Epithelial cell of prostate (primary cell): ENCODE data around the gene MAPK8.
"Not testable (repeated sequence)": the region's sequence is repeated elsewhere in the genome, so short reads cannot be mapped to it uniquely, and the experiment has no call there.

Source experiments
- DNase-seq: peaks from one replicate; pipeline ENCODE4 v3.0.0-alpha.2; 2011; ENCODE audit warnings: low read depth, low spot score
- H3K27ac ChIP-seq: fragments of 450-650 bp; 2 replicates; pipeline ENCODE4 v1.5.1; 2017; ENCODE audit warnings: mild to moderate bottlenecking

MAPK8 gene

DNA sequence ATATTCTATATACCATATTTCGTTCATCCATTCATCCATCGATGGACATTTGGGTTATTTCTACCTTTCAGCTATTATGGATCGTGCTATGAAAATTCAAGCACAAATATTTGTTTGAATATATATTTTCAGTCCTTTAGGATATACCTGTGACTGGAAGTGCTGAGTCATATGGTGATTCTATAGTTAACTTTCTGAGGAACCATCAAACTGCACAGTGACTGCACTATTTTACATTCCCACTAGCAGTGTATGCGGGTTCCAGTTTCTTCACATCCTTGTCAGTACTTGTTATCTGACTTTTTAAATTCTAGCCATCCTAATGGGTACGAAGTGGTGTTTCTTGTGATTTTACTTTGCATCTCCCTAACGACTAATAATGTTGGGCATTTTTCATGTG lies 104.0 kb downstream of the MAPK8 start:
- no peak for DNase-seq
- H3K27ac ChIP-seq: no peak overlapping the region

DNA sequence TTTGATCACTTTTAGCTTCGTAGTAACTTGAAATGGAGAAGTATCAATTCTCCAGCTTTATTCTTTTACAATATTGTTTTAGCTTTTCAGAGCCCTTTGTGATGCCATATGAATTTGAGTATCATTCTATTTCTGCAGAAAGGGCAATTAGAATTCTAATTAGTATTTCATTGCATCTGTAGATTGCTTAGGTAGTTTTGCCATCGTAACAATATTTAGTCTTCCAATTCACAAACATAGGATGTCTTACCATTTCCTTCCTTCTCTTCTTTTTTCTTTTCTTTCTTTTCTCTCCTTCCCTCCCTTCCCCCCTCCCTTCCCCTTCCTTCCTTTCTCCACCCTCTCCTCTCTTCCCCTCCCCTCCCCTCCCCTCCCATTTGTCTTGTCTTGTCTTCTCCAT lies 105.0 kb downstream of the MAPK8 start:
- H3K27ac ChIP-seq: no peak overlapping the region
- no peak for DNase-seq

DNA sequence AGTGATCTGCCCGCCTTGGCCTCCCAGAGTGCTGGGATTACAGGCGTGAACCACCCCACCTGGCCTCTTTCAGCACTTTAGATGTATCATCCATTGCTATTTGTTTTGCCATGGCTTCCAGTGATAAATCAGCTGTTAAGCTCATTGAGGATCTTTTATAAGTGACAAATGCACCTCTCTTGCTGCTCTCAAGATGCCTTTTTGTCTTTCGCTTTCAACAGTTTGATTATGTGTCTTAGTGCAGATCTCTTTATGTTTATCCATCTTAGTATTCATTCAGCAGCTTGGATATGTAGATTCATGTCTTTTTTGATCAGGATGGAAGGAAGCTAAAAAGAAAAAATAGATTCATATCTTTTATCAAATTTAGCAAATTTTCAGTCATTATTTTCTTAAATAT lies 105.6 kb downstream of the MAPK8 start:
- no peak for DNase-seq
- no peak overlapping the region for H3K27ac ChIP-seq

DNA sequence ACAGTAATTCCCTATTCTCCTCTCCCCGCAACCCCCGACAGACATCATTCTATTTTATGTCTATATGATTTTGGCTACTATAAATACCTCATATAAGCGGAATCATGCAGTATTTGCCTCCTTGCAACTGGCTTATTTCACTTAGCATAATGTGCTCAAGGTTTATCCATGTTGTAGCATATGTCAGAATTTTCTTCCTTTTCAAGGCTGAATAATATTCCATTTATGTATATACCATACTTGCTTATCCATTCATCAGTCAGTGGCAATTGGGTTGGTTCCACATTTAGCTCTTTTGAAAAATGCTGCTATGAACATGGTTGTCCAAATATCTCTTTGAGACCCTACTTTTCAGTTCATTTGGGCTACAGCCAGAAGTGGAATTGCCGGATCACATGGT lies 106.5 kb downstream of the MAPK8 start:
- DNase-seq: no peak
- H3K27ac ChIP-seq: no peak overlapping the region

DNA sequence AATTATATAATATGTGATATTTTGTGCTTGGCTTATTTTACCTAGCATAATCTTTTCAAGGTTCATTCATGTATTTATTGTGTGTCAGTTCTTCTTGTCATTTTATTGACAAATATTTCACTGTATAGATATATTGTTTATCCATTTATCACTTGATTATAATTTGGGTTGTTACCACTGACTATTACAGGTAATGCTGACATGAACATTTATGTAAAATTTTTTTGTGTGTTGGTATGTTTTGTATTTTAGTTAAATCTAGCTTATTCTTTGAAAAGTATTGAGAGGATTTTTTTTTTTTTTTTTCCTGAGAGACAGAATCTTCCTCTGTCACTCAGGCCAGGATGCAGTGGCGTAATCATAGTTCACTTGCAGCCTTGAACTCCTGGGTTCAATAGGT lies 107.7 kb downstream of the MAPK8 start:
- no peak for DNase-seq
- H3K27ac ChIP-seq: peak overlapping the region; percentile 30

DNA sequence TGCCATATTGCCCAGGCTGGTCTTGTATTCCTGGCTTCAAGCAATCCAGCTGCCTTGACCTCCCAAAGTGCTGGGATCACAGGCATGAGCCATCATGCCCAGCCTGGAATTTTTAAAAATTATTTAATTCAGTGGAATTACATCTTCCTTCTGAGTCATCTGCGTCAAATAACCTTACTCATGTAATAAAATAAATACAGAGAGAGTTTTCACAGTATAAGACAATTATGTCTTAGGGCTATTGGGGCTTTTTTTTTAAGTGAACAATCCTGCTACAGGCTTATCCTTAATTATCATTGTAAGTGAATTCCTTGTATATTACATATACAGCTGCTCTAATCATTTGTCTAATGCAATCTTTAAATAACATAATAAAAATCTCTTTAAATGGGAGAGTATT lies 108.3 kb downstream of the MAPK8 start:
- peak overlapping the region; percentile 30 for H3K27ac ChIP-seq
- no peak for DNase-seq

DNA sequence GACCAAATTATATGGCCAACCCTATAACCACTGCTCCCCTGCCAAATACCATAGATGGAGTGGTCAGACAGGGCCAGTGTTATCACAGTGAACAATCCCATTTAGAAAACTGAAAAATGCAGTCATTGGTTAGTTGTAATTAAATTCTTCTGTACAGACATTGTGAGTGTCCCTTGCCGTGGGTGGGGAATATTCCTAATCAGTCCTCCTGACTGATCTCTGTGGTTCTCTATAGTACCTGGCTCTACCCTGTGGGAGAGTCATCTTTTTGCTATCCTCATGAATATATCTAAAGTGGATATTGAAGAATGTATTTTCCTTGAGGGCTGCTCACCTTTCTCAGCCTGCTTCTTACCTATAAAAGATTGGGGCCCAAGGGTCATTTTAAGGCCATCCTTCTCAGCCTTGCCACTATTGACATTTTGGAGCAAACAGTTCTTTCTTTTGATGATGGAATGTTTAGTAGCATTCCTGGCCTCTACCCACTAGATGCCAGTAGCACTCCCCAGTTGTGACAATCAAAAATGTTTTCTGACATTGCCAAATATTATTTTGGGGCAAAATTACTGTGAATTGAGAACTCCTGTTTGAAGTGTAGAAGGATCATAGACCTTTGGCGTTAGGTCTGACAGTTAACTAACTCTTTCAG lies 110.2 kb downstream of the MAPK8 start:
- peak overlapping the region; percentile 28 for H3K27ac ChIP-seq
- no peak for DNase-seq

DNA sequence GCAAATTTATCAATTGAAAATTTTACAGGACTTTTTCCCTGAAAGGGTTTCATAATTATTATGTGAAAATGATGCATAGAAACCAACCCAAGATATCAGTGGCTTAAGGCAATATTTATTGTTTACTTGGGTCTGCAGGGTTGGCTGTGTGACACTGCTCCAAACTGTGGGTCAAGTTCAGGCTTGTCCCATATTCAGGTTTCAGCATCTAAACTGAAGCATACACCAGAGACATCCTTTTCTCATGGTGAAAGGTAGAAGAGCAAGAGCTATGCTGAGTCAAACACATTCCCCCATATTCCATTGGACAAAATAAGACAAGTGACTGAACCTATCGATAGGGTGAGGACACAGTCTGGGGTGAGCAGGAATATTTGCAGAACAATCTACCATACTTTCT lies 110.9 kb downstream of the MAPK8 start:
- H3K27ac ChIP-seq: peak overlapping the region; percentile 28
- peak; percentile 49 for DNase-seq

DNA sequence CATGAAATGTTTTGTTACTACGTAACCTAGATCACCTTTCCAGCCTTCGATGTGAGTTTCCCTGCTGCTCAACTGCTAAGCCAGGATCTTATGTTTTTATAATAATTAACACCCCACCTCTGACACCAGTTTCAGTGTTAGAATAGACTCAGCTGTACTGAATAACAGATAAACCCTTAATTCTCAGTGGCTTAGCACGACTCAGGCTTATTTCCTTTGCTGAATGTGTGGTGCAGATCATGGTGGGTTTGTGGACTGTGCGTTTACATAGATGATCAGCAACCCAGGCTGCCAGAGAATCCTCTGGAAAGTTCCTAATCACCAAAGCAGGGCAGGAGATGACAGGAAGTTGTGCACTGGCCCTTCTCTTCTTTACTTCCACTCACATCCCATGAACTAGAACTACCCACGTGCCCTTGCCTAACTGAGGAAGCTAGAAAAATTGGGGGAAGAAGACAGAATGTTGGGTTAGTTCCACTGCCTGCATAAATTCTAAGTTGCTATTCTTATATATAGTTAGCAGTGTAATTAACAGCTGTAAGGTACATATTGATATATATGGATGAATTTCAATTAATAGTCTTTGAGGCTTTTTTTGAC lies 111.8 kb downstream of the MAPK8 start:
- no peak for DNase-seq
- no peak overlapping the region for H3K27ac ChIP-seq

DNA sequence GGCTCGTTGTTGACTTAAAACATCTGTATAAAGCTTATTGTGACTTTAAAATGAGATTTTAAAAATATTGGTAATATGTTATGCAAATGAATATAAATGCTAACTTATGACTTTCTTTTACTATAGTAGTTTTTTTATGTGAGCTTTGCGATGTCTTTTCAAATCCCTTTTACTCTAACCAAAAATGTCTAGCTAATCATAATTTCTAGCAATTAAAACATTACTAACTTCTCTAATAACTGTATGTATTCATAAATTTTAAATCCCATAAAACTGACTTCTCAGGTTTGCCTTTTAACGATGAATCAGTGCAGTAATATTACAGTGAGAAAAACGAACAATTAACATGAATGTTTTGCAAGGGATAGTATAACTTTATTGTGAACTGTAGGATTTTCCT lies 113.2 kb downstream of the MAPK8 start:
- DNase-seq: no peak
- H3K27ac ChIP-seq: no peak overlapping the region

DNA sequence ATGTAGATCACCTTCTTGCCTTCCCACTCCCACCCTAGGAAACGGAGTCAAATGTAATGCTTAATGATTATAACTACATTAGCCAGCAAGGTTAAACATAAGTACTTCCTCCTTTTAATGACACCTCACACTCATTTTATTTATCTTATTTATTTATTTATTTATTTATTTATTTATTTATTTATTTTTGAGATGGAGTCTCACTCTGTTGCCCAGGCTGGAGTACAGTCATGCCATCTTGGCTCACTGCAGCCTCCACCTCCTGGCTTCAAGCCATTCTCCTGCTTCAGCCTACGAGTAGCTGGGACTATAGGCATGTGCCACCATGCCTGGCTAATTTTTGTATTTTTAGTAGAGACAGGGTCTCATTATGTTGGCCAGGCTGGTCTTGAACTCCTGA lies 115.4 kb downstream of the MAPK8 start:
- H3K27ac ChIP-seq, DNase-seq: not testable (repeated sequence)

DNA sequence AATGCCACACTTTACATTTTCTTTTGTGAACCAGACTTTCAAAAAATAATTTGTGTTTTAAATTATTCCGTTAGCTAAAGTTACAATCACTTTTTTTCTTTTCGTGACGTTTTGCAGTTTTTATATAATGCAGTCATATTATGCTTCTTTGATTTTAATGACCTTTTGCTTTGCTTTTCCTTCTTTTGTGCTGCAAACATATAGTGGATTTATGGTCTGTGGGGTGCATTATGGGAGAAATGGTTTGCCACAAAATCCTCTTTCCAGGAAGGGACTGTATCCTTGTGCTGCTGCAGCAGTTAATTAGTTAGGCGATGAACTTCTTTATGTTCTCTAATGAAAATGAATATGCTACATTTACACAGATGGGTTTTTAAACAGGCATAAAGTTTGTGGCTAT lies 117.4 kb downstream of the MAPK8 start:
- no peak for DNase-seq
- H3K27ac ChIP-seq: no peak overlapping the region

DNA sequence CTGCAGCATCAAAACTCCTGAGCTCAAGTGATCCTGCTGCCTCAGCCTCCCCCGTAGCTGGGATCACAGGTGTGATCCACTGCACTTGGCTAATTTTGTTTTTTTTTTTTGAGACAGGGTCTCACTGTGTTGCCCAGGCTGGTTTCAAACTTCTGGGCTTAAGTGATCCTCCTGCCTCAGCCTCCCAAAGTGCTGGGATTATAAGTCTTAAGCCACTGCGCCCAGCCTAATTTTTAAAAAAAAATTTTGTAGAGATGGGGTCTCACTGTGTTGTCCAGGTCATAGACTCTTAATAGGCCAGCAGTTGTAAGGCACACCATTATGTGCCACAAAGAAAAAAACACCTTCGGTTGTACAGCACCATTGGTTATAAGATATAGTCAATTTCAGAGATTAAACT lies 122.4 kb downstream of the MAPK8 start:
- no peak overlapping the region for H3K27ac ChIP-seq
- DNase-seq: no peak

DNA sequence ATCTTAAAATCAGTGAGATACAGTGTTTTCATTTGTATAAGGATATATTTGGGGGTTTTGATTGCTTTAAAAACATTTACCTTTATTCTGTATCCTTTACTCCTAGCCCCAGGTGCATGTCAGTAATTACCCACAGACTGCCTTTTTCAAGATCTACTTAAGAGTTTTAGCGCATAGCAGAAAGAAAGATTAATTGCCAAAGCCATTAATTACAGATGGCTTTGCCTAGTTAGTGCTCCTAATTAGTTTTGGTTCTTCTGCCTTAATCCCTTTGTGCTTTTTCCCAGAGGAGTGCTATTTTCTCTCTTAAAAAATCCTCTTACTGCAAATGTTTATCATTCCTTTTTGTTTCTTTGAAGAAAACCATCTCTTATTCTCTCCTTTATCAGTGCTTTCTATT lies 122.8 kb downstream of the MAPK8 start:
- DNase-seq: no peak

DNA sequence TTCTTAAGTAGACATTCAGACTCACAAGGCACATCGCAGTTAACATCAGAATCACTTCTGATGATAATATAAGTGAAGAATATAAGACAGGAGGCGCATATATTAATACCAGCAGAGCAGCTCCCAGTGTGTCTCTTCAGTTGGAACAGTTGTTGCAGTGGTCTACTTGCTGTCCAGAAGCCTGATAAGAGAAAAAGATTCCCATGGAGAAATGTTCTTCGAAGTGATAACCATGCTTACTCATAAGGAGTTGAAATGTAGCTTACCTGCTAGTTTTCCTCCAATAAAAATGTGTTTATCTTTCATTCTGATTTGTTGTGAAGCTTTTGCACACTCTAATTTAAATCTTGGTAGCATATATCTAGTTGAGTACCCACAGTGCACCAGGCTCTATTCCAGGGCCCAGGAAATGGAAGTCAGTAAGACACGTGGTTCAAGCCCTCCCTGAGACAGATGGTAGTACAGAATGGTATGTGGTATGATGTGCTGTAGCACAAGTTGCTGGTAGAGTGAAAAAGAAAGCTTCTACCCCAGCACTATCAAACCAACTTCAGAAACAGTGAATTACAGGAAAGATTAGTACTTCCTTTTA lies 124.0 kb downstream of the MAPK8 start:
- no peak for DNase-seq
- no peak overlapping the region for H3K27ac ChIP-seq

More for the DNA sequence above, 122.8 kb downstream of the MAPK8 start:
- H3K27ac ChIP-seq: no peak overlapping the region

DNA sequence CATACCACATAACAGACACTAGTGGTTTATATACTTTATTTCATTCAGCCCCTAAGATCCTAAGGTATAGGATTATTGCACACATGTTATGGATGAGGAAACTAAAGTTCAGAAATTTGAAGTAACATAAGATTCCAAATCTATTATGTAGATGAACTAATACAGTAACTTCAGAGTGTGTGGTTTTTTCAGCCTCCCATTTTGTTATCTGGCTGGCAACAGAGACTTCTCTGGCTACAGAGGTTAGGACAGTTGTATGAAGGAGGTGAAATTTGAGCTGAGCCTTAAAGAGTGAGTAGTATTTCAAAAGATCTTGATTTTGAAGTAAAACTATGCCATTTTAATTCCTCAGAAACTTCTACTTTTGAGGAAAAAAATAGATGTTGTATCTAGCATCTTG lies 125.4 kb downstream of the MAPK8 start:
- H3K27ac ChIP-seq: no peak overlapping the region
- DNase-seq: no peak

DNA sequence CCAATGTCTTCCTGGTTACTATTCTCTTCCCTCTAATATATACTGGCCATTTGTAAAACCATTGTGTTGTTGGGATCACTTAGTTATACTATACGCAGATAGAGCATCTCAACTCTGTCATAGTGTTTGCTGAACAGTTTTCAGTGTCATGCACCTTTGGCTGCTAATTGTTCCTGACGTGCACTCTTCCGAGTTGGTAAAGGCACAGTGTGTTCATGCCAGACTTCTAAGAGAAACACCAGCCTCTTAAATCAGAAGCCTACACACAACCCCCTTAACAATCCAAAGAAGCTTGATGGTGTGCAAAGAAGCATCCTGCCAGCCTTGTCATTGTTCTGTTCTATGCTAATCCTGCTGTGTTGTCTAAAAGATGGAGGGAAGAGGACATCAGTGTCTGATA lies 131.1 kb downstream of the MAPK8 start:
- no peak overlapping the region for H3K27ac ChIP-seq
- DNase-seq: no peak

DNA sequence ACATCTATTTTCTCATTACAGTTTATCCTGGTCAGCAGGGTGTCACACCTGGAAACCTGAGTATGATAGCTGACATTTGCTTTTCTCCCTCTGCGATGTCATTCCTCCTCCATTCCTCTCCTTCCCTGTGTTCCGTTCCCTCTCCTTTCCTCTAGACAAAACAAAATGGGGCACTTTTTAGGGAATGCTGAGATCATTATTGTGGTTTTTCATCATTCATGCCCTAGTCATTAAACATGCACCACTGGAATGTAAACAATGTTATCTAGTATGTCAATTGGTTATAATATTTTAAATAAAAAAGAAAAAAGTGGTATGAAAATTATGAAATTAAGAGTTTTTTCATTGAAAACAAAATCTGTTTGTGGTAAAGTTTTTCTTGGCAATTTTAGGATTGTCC lies 132.6 kb downstream of the MAPK8 start:
- no peak for DNase-seq
- H3K27ac ChIP-seq: no peak overlapping the region

DNA sequence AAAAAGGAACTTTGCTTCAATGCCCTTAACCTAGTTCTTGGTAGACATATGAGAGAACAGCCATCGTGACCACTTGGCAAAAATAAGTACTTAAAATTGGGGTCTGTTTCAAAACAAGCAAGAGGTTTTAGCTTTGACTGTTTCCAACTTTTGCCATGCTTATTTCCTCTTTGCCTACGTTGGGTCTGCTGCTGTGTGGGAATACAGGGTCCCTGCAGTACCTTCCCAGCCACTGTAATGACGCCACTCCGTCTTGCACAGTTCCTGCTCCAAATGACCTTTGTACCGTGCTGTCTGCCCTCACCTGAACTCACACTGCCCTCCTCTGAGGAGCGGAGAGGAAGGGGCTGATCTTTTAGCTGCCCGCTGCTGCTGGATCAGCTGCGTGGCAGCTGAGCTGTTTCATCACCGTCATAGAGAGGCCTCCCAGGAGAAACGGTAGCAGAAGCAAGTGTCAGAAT lies 133.1 kb downstream of the MAPK8 start:
- no peak for DNase-seq
- H3K27ac ChIP-seq: no peak overlapping the region

DNA sequence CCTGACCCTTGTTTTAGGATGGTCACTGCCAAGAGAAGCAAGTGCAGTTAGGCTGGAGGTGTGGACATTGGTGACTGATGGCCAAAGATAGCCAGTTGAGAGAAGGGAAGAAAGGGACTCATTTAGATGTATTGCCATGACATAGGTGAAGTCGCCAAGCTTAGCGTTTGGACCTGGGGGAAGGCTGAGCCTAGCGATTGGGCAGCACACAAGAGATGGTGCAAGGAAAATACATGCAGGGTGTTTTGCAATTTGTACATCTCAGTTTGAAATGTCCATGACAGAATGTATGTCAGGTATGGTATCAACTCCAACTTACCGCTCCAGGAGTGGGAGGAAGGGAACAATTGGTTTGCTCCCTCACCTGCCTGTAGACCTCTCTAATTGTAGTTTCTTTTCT lies 134.3 kb downstream of the MAPK8 start:
- DNase-seq: no peak
- H3K27ac ChIP-seq: no peak overlapping the region

DNA sequence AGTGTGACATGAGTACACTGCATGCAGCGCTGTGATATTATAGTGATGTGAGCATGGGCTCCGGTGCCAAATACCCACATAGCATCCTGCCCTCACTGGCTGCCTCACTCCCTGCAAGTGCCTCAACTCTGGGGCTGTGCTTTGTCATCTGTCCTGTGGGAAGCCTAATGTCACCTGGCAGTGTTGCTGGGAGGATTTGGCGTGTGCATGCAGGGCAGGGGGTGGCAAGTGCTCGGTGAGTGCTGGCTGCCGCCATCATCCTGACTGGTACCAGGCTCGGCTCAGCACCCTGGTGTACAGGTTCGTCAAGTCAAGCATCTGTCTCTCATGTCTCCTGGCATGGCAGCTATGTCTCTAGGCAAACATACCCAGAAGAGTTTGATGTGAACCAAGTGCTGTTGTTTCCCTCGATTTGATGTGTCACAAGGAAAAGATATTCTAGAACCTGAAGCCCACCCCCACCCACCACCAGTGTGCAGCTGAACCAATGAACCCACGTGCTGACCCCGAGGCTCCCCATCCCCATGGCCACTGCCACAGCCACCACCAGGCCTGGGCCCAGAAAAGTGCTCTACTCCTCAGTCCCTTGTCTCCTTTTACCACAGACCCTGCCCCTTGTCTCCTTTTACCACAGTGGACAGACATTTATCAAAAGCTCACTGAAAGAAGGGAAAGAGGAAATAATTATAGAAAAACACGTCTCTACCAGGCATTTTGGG lies 135.8 kb downstream of the MAPK8 start:
- no peak for DNase-seq
- H3K27ac ChIP-seq: no peak overlapping the region
